Fibroblast of the aortic adventitia (primary cell): Measurements from ENCODE around the gene ONECUT2. TPM values are rescaled to one million over a fixed set of nuclear protein-coding genes. Genes with fewer than 3 reads are reported as not detected.
"Not testable (repeated sequence)": the region's sequence is repeated elsewhere in the genome, so short reads cannot be mapped to it uniquely, and the experiment has no call there.

Source experiments
- DNase-seq: peaks from one replicate; pipeline ENCODE4 v3.0.0-alpha.2; 2010; ENCODE audit warnings: low read depth
- H3K4me3 ChIP-seq: 2 replicates; pipeline ENCODE4 v1.5.1; 2011; ENCODE audit warnings: low read depth, mild to moderate bottlenecking, control low read depth, low read length, moderate library complexity
- CTCF ChIP-seq: IDR thresholded peaks from 2 replicates; pipeline ENCODE4 v1.5.1; 2011; ENCODE audit warnings: mild to moderate bottlenecking, low read length, control low read depth, inconsistent platforms; ENCODE audit not compliant: insufficient read depth
- total RNA-seq: library from RNA; depleted of rRNA; stranded (reverse); fragments of >200 nt; gene quantifications from 2 replicates; pipeline ENCODE4 v1.2.3, GENCODE V29; 2012; ENCODE audit warnings: low replicate concordance

ONECUT2 gene
- under 0.01 TPM in 2 replicates for total RNA-seq

- TF ChIP-seq CTCF, result no peak
- peak; percentile 74 for DNase-seq
- H3K4me3 ChIP-seq, result peak within 1 kb of the TSS; percentile 62
These were observed at the start of gene ONECUT2 for GRCh38 chr18:57434536-57435494. Gene ONECUT2, plus strand, starts transcription at chr18:57435374. Its CDS starts 343 bp downstream, at chr18:57435717.

- H3K4me3 ChIP-seq, result no peak overlapping the region
- DNase-seq, result no peak
- no peak for TF ChIP-seq CTCF
These were observed 45.9 kb upstream of the ONECUT2 start for GRCh38 chr18:57389271-57389670.

GRCh38 chr18:57390044-57390443, 45.1 kb upstream of the ONECUT2 start:
- H3K4me3 ChIP-seq, result no peak overlapping the region
- no peak for TF ChIP-seq CTCF
- DNase-seq, result no peak

GRCh38 chr18:57394749-57395148, 40.4 kb upstream of the ONECUT2 start:
- not testable (repeated sequence) for H3K4me3 ChIP-seq, DNase-seq

GRCh38 chr18:57396831-57397230, 38.3 kb upstream of the ONECUT2 start:
- DNase-seq, H3K4me3 ChIP-seq: not testable (repeated sequence)

- no peak for TF ChIP-seq CTCF
- DNase-seq, result peak; percentile 2
- H3K4me3 ChIP-seq, result no peak overlapping the region
These were observed 37.6 kb upstream of the ONECUT2 start for GRCh38 chr18:57397440-57398132.

- no peak overlapping the region for H3K4me3 ChIP-seq
- no peak for DNase-seq
- no peak for TF ChIP-seq CTCF
These were observed 30.8 kb upstream of the ONECUT2 start for GRCh38 chr18:57404345-57404744.
